HG02970 (cell line): ENCODE measurements around the gene DPP9.
"Not testable (repeated sequence)": the region's sequence is repeated elsewhere in the genome, so short reads cannot be mapped to it uniquely, and the experiment has no call there.

Experiments
- ATAC-seq: cut with Tn5 transposase; IDR thresholded peaks from one replicate; pipeline ENCODE4 v1.9.1; 2021; ENCODE audit warnings: mild to moderate bottlenecking, moderate library complexity, moderate number of reproducible peaks; ENCODE audit not compliant: unreplicated experiment, low FRiP score

DPP9 gene

GRCh38 chr19:4723595-4724514 is at the start of gene DPP9:
Gene DPP9, minus strand, starts transcription at chr19:4723842. Its CDS starts 3,936 bp downstream, at chr19:4719906.
- ATAC-seq, result peak; percentile 93

DNA sequence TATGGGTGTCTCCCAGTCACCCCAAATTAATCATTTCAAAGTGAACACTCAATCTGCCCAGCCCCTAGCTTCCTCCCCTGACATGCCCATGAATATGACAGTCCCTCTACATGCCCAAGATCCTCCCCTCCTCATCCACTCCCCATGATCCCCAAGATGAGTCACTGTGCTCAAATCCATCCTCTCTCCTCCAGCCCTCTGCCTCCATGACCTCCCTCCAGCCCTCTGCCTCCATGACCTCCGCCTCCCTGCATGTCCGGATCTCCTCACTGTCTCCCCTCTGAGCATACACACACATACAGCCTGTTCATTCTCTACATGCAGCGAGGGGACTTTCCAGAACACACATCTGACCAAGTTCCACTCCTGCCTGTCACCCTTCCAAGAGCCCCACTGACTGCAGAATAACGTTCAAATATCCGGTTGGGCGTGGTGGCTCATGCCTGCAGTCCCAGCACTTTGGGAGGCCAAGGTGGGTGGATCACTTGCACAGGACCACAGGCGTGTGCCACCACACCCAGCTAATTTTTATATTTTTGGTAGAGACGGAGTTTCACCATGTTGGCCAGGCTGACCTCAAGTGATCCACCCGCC is 49.5 kb upstream of the DPP9 start:
- no peak for ATAC-seq

DNA sequence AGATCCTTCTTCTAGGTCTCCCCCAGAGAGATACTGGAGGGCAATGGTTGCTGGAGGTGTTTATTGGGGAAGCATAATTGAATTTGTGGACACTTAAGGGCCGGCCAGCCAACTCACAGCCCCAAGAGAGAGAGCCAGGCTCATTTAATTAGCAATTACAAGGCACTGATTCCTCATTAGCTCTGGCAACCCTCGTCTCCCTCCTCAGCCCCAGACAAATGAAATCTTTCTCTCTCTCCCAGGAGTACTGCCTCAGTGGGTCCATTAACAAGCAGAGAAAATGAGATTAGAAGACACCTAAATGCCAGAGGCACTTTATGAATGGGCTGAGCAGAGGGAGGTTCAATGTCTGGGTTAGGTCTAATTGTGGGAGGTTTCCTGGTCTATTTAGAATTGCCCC is 48.9 kb upstream of the DPP9 start:
- ATAC-seq, result no peak

DNA sequence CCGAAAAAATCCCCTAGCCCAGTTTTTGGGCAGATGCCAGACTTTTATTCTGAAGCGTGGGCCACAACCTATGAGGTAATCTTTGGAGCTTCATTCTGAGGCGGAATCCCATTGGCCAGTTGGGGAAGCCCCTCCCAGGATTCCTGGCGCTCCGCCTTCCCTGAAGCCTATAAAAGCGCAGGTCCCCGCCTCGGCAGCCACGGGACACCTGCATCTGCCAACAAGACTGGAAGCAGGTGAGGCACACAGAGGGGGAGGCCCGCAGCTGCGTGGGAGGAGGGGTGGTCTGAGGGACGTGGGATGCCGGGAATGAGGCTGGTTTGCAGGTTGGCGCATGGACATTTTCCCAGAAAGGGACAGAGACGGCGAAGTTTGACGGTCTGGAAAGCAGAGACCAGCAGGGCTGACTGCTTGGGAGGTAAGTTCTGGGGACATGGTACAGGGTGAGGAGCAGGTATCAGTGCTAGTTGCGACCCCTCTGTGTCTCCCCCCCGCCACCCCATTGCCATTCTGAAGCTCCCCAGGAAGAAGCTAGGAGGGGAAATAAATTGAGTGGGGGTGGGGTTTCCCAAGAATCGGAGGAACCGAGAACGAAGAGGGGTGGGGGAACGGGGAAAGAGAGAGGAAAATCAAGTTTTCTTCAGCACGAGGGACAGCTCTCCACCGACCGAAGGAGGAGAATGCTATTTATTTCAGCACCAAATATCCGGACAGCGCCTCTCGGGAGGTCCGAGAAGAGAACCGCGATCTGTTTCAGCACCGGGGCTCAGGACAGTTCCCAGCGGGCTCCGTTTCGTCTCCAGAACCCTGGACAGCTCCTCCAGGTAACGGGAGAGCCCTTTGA is 45.5 kb upstream of the DPP9 start:
- no peak for ATAC-seq

- no peak for ATAC-seq
Observed at GRCh38 chr19:4764393-4764660, 40.7 kb upstream of the DPP9 start.

- ATAC-seq, result no peak
Observed at GRCh38 chr19:4763021-4763420, 39.4 kb upstream of the DPP9 start.

DNA sequence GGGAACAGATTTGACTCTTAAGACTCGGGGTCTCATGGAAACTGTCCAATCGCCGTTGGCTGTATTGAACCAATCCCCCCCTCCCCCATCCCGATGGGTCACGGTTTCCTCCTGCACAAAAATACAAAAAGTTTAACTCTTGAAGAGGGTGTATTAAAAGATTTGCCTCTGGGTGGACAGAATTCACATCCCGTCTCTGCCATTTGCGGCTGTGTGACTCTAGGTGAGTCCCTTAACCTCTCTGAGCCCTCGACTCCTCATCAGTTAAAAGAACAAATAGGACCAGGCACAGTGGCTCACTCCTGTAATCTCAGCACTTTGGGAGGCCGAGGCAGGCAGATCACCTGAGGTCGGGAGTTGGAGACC is 36.6 kb upstream of the DPP9 start:
- no peak for ATAC-seq

- ATAC-seq, result no peak
Observed at GRCh38 chr19:4759388-4760284, 36.0 kb upstream of the DPP9 start.

DNA sequence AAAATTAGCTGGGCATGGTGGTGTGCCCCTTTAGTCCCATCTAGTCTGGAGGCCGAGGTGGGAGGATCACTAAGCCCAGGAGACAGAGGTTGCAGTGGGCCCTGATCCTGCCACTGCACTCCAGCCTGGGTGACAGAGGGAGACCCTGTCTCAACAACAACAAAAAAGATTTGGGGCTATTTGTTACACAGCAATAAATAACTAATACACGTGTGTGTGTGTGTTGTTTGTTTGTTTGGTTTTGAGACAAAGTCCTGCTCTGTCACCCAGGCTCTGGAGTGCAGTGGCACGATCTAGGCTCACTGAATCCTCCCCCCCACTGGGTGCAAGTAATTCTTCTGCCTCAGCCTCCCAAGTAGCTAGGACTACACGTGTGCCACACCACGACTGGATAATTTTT is 35.0 kb upstream of the DPP9 start:
- no peak for ATAC-seq

GRCh38 chr19:4758082-4758481 is 34.4 kb upstream of the DPP9 start:
- ATAC-seq, result no peak

DNA sequence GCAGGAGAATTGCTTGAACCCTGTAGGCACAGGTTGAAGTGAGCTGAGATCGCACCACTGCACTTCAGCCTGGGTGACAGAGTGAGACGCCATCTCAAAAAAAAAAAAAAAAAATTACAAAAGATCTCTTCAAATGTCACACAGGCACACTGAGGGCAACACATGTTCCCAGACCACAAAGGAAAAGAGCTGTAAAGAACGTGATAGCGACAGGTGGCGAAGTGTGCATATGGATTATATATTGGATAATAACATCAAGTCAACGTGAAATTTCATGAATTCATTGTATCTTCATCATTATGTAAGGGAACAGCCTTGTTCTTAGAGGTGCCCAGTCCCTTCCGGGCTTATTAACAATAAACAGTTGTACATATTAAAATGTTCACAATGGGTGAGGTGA is 31.8 kb upstream of the DPP9 start:
- ATAC-seq, result no peak

GRCh38 chr19:4754248-4754647 is 30.6 kb upstream of the DPP9 start:
- ATAC-seq, result no peak

DNA sequence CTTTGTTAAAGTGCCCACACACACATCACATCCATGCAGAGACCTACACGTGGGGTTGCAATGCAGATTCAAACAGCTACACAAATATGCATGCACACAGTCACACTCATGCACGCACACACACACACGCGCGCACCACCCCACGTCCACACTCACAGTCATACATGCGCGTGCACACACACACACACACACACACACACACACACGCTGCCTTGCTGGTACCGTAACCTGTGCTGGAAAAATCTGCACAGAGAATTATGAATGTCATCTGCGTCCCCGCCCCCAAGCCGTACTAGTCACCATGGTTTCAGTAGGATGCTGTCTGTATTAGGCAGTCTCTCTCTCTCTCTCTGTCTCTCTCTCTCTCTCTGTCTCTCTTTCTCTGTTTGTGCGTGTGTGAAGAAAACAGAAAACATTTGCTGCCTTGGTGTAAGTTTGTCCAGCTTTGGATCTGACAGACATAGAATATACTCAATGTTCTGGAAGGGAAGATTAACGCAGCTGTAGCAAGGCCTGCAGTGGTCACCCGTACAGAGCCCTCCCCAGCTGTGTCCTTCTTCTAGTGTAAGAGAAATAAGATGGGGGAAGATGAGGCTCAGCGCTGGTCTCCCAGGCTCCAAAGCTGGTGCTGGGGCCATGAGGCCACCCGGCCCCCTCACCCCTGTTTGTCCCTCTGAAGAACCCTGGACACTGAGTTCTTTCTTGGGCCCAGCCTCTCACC is 26.4 kb upstream of the DPP9 start:
- no peak for ATAC-seq

DNA sequence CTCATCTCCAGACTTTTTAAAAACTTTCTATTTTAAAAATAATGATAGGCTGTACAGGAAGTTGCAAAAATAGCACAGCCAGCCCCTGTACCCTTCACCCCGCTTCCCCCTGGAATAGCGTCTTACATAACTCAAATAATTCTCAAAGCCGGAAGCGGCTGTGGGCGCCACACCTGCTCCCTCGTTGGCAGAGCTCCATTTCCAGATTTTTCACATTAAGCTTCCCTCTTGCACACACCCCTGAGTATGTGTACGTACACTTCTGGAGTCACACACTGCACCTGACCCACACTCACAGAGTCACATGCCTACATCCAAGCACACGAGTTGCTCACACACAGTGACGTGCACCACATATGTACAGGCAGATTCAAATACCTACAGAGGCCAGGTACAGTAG is 24.9 kb upstream of the DPP9 start:
- ATAC-seq, result no peak

DNA sequence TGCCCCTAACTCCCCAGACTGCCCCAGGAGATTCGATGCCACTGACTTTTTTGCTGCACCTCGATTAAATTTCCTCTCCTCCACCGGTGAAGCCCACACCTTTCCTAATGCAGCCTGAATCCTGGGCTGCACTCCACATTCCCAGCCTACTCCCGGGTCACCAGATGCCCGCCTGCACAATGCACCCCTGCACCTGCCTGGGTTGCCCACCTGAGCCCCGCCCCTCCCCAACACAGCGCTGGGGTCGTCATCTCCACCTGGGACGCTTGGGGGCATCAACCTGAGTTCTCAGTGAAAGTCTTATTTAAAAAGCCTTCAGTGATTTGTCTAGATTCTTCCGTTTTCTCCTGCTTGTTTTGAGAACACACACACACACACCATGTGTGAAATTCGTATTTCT is 24.5 kb upstream of the DPP9 start:
- no peak for ATAC-seq

DNA sequence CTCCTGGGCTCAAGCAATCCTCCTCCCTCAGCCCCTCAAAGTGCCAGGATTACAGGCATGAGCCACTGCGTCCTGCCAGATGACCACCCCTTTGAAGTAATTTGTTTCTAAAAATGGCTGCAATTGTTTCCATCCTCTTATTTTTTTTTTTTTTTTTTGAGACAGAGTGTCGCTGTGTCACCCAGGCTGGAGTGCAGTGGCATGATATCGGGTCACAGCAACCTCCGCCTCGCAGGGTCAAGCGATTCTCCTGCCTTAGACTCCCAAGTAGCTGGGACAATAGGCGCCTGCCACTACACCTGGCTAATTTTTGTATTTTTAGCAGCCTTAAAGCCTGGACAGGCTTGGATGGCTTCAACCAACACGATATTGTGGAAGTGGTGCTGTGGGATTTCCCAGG is 22.3 kb upstream of the DPP9 start:
- ATAC-seq, result no peak

DNA sequence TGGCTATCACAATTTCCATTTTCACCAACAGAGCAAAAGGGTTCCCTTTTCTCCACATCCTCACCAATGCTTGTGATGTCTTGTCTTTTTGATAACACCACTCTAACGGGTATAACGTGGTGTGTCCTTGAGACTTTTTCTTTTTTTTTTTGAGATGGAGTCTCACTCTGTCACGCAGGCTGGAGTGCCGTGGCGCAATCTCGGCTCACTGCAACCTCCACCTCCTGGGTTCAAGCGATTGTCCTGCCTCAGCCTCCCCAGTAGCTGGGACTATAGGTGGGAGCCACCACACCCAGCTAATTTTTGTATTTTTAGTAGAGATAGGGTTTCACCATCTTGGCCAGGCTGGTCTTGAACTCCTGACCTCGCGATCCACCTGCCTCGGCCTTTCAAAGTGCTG is 21.5 kb upstream of the DPP9 start:
- not testable (repeated sequence) for ATAC-seq

DNA sequence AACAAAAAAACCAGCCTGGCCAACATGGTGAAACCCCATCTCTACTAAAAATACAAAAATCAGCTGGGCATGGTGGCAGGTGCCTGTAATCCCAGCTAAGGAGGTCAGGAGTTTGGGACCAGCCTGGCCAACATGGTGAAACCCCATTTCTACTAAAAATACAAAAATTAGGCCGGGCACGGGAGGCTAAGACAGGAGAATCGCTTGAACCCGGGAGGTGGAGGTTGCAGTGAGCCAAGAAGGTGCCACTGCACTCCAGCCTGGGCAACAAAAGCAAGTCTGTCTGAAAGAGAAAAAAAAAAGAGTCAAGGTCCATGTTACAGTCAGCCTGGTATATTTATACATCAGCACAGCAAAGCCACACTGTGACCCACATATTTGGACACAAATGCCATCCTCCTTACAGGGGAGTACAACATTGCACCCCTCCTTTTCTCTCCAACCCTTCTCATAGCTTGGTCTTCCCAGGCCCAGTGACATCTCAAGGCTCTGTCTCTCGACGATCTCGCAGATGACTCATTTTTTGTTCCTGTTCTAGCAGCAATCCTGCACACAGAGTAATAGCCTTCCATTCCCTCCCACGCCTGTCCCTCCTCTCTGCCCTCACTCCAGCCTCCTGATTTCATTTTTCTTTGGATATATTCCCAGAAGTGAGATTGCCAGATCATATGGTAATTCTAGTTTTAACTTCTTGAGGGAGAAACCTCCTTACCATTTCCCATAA is 21.0 kb upstream of the DPP9 start:
- no peak for ATAC-seq
